ENCODE data around the gene HEATR5B. TPM values are rescaled to one million over a fixed set of nuclear protein-coding genes. Genes with fewer than 3 reads are reported as not detected.

Gene HEATR5B
- total and polyA plus RNA-seq, 2 donors (not counting 1 experiment from before 2014, with no cell fraction given), result 15.7 to 22.0 TPM

GRCh38 chr2:36973320-36973719, 110.9 kb downstream of the HEATR5B start:
- Histone ChIP-seq H3K4me1 (ENCODE audit: control insufficient read depth, extremely low read depth, insufficient read depth, low read length) (no peaks in the 10 kb centered on the region), H3K27ac (ENCODE audit: insufficient read depth, low read length) (no peak overlapping the region), H3K9ac (ENCODE audit: insufficient read depth, low read length) (no peak overlapping the region), H3K36me3 (ENCODE audit: control insufficient read depth, insufficient read depth, low read length) (no peaks in the 10 kb centered on the region), H3K9me3 (ENCODE audit: control insufficient read depth, insufficient read depth, low read depth, low read length) (no peaks in the 10 kb centered on the region), H3K4me2 (ENCODE audit: extremely low read depth, insufficient read depth, low read length) (no peak overlapping the region), H4K20me1 (ENCODE audit: control insufficient read depth, extremely low read depth, insufficient read depth, low read length) (no peaks in the 10 kb centered on the region), H3K4me3 (replicated peaks in 1 of 4; ENCODE audit: control extremely low read depth in 1 of 4, insufficient read depth in 1 of 4, low read depth in 3 of 4, low read length in 4 of 4) (no peak overlapping the region), H2AFZ (ENCODE audit: low read length) (no peak overlapping the region), H3K27me3 (ENCODE audit: control insufficient read depth, insufficient read depth, low read length) (no peaks in the 10 kb centered on the region), H3K79me2 (ENCODE audit: control insufficient read depth, insufficient read depth, low read length) (no peaks in the 10 kb centered on the region)
- no peak for DNase-seq (ENCODE audit: low read depth in 2 of 2)
- TF ChIP-seq, protein P1, sequence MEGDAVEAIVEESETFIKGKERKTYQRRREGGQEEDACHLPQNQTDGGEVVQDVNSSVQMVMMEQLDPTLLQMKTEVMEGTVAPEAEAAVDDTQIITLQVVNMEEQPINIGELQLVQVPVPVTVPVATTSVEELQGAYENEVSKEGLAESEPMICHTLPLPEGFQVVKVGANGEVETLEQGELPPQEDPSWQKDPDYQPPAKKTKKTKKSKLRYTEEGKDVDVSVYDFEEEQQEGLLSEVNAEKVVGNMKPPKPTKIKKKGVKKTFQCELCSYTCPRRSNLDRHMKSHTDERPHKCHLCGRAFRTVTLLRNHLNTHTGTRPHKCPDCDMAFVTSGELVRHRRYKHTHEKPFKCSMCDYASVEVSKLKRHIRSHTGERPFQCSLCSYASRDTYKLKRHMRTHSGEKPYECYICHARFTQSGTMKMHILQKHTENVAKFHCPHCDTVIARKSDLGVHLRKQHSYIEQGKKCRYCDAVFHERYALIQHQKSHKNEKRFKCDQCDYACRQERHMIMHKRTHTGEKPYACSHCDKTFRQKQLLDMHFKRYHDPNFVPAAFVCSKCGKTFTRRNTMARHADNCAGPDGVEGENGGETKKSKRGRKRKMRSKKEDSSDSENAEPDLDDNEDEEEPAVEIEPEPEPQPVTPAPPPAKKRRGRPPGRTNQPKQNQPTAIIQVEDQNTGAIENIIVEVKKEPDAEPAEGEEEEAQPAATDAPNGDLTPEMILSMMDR (conservative IDR thresholded peaks at IDR 0.05 in 1 of 2, IDR thresholded peaks at IDR 0.05 in 1 of 2; ENCODE audit: low read depth in 1 of 2, low read length in 2 of 2), result no peak
- no peak for TF ChIP-seq EZH2 (IDR thresholded peaks at IDR 0.05; ENCODE audit: low read length, missing control alignments)

GRCh38 chr2:36971990-36972389, 112.2 kb downstream of the HEATR5B start:
- Histone ChIP-seq H3K4me3 (replicated peaks in 1 of 4; ENCODE audit: control extremely low read depth in 1 of 4, insufficient read depth in 1 of 4, low read depth in 3 of 4, low read length in 4 of 4) (no peak overlapping the region), H3K36me3 (ENCODE audit: control insufficient read depth, insufficient read depth, low read length) (no peaks in the 10 kb centered on the region), H3K27me3 (ENCODE audit: control insufficient read depth, insufficient read depth, low read length) (no peaks in the 10 kb centered on the region), H3K27ac (ENCODE audit: insufficient read depth, low read length) (no peak overlapping the region), H3K9ac (ENCODE audit: insufficient read depth, low read length) (no peak overlapping the region), H3K4me1 (ENCODE audit: control insufficient read depth, extremely low read depth, insufficient read depth, low read length) (no peaks in the 10 kb centered on the region), H3K9me3 (ENCODE audit: control insufficient read depth, insufficient read depth, low read depth, low read length) (no peaks in the 10 kb centered on the region), H3K4me2 (ENCODE audit: extremely low read depth, insufficient read depth, low read length) (no peak overlapping the region), H4K20me1 (ENCODE audit: control insufficient read depth, extremely low read depth, insufficient read depth, low read length) (no peaks in the 10 kb centered on the region), H2AFZ (ENCODE audit: low read length) (no peak overlapping the region), H3K79me2 (ENCODE audit: control insufficient read depth, insufficient read depth, low read length) (no peaks in the 10 kb centered on the region)
- DNase-seq (ENCODE audit: low read depth in 2 of 2), result no peak
- TF ChIP-seq, protein P1 (conservative IDR thresholded peaks at IDR 0.05 in 1 of 2, IDR thresholded peaks at IDR 0.05 in 1 of 2; ENCODE audit: low read depth in 1 of 2, low read length in 2 of 2), result no peak
- no peak for TF ChIP-seq EZH2 (IDR thresholded peaks at IDR 0.05; ENCODE audit: low read length, missing control alignments)

- Histone ChIP-seq H3K4me2 (ENCODE audit: extremely low read depth, insufficient read depth, low read length) (peak overlapping the region; percentile 90), H3K4me3 (replicated peaks in 1 of 4; ENCODE audit: control extremely low read depth in 1 of 4, insufficient read depth in 1 of 4, low read depth in 3 of 4, low read length in 4 of 4) (peak overlapping the region; percentile 59 to 93 (median 76)), H3K9ac (ENCODE audit: insufficient read depth, low read length) (peak overlapping the region; percentile 78), H3K36me3 (ENCODE audit: control insufficient read depth, insufficient read depth, low read length) (no peaks in the 10 kb centered on the region), H3K27ac (ENCODE audit: insufficient read depth, low read length) (peak overlapping the region; percentile 80), H3K4me1 (ENCODE audit: control insufficient read depth, extremely low read depth, insufficient read depth, low read length) (peaks cover 2% of the 10 kb centered on the region), H2AFZ (ENCODE audit: low read length) (peak overlapping the region; percentile 94), H3K9me3 (ENCODE audit: control insufficient read depth, insufficient read depth, low read depth, low read length) (no peaks in the 10 kb centered on the region), H3K79me2 (ENCODE audit: control insufficient read depth, insufficient read depth, low read length) (peaks cover 29% of the 10 kb centered on the region), H4K20me1 (ENCODE audit: control insufficient read depth, extremely low read depth, insufficient read depth, low read length) (no peaks in the 10 kb centered on the region), H3K27me3 (ENCODE audit: control insufficient read depth, insufficient read depth, low read length) (no peaks in the 10 kb centered on the region)
- TF ChIP-seq, protein P1 (conservative IDR thresholded peaks at IDR 0.05 in 1 of 2, IDR thresholded peaks at IDR 0.05 in 1 of 2; ENCODE audit: low read depth in 1 of 2, low read length in 2 of 2), result no peak
- TF ChIP-seq EZH2 (IDR thresholded peaks at IDR 0.05; ENCODE audit: low read length, missing control alignments), result no peak
- no peak for DNase-seq (ENCODE audit: low read depth in 2 of 2)
These were observed 116.8 kb downstream of the HEATR5B start for GRCh38 chr2:36967236-36967876.
